LNCaP clone FGC (cell line): ENCODE results near the gene CCND1.
A peak's percentile ranks its signal among the peaks of the same experiment; 100 is the strongest.

Experiments used
- DNase-seq: peaks from one replicate; pipeline ENCODE4 v3.0.0-alpha.2; 2011; ENCODE audit warnings: low read depth
- H3K4me3 ChIP-seq: 2 replicates; pipeline ENCODE4 v1.5.1; 2011; ENCODE audit warnings: mild to moderate bottlenecking, low read depth, low read length, control low read depth
- TF ChIP-seq, protein P1 (sequence below): IDR thresholded peaks from 2 replicates; pipeline ENCODE4 v1.5.1; 2012; ENCODE audit warnings: mild to moderate bottlenecking; ENCODE audit not compliant: control insufficient read depth, insufficient read depth; ENCODE audit errors: extremely low read depth

The CCND1 gene

GRCh38 chr11:69674267-69674885, 33.4 kb downstream of the CCND1 start:
- DNase-seq, result no peak
- TF ChIP-seq, protein P1, sequence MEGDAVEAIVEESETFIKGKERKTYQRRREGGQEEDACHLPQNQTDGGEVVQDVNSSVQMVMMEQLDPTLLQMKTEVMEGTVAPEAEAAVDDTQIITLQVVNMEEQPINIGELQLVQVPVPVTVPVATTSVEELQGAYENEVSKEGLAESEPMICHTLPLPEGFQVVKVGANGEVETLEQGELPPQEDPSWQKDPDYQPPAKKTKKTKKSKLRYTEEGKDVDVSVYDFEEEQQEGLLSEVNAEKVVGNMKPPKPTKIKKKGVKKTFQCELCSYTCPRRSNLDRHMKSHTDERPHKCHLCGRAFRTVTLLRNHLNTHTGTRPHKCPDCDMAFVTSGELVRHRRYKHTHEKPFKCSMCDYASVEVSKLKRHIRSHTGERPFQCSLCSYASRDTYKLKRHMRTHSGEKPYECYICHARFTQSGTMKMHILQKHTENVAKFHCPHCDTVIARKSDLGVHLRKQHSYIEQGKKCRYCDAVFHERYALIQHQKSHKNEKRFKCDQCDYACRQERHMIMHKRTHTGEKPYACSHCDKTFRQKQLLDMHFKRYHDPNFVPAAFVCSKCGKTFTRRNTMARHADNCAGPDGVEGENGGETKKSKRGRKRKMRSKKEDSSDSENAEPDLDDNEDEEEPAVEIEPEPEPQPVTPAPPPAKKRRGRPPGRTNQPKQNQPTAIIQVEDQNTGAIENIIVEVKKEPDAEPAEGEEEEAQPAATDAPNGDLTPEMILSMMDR, result no peak
- peak overlapping the region; percentile 97 for H3K4me3 ChIP-seq

- peak; percentile 80 for DNase-seq
- H3K4me3 ChIP-seq, result peak within 1 kb of the TSS; percentile 97
- TF ChIP-seq, protein P1, result no peak
Observed at GRCh38 chr11:69674886-69675714, 34.1 kb downstream of the CCND1 start, which contains the start of gene LTO1. Gene LTO1, minus strand, starts transcription at chr11:69675353. Its CDS starts 114 bp downstream, at chr11:69675239.

DNA sequence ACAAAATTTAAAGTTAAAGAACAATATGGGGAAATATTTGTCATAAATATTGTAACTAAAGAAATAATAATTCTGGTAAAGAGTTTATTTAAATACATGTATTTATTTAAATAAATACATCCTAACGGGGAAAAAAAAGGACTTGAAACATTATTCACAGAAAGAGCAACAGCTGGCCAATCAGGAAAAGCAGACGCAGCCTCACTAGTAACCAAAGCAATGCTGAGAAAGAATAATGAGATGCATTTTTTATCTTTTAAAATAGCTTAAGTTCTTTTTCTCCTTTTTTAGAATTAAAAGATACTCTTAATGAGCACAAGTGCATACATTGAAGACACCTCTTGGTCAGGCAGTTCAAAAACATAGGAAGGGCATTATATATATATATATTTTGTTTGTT, 36.8 kb downstream of the CCND1 start:
- TF ChIP-seq, protein P1, result no peak
- H3K4me3 ChIP-seq, result no peak overlapping the region
- DNase-seq, result no peak

GRCh38 chr11:69680688-69681087, 39.7 kb downstream of the CCND1 start:
- DNase-seq, result no peak
- TF ChIP-seq, protein P1, result no peak
- no peak overlapping the region for H3K4me3 ChIP-seq

DNA sequence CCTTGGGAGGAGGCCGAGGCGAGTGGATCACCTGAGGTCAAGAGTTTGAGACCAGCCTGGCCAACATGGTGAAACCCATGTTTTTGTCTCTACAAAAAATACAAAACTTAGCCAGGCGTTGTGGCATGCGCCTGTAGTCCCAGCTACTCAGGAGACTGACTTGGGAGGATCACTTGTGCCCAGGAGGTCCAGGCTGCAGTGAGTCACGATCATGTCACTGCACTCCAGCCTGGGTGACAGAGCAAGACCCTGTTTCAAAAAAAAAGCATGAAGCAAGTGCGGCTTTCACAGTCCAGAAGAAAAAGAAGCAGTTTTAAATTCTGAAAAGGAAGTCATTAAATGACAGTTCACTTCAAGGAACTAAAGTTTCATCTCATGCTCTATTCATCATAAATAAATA, 41.3 kb downstream of the CCND1 start:
- TF ChIP-seq, protein P1, result no peak
- DNase-seq, result no peak
- no peak overlapping the region for H3K4me3 ChIP-seq

- no peak overlapping the region for H3K4me3 ChIP-seq
- TF ChIP-seq, protein P1, result no peak
- DNase-seq, result no peak
Observed at GRCh38 chr11:69682681-69683326, 41.8 kb downstream of the CCND1 start.
